PC-3 (cell line): ENCODE results near the gene SALL3. TPM values are rescaled to one million over a fixed set of nuclear protein-coding genes. Genes with fewer than 3 reads are reported as not detected.

Source experiments
- ATAC-seq: fragments of 200-7000 bp; cut with Tn5 transposase; 2 replicates; pipeline ENCODE4 v1.9.1; 2020; ENCODE audit warnings: mild to moderate bottlenecking, moderate library complexity
- BruUV-seq: library from RNA; stranded (reverse); fragments of 400-500 nt; replicated peaks from 2 replicates; lab custom pipeline; 2021; lab: Mats Ljungman, UMichigan
- CTCF ChIA-PET: fragments of 300-600 bp; sonication (Branson Sonifier 250); formaldehyde crosslinking; loops from one replicate; lab custom pipeline; 2022; ENCODE audit warnings: antibody characterized with exemption; lab: Charles Lee
- POLR2A ChIA-PET: fragments of 300-600 bp; sonication (Branson Sonifier 250); formaldehyde crosslinking; loops from one replicate; lab custom pipeline; 2022; ENCODE audit warnings: antibody characterized with exemption; ENCODE audit not compliant: unreplicated experiment; lab: Charles Lee
- DNase-seq: peaks from one replicate; pipeline ENCODE4 v3.0.0-alpha.2; 2015
- H2AFZ ChIP-seq: fragments of 300-600 bp; sonication (generic); 2 replicates; pipeline ENCODE4 v1.6.0; 2016; ENCODE audit warnings: antibody characterized with exemption, low read length
- H3F3A ChIP-seq: fragments of 300-600 bp; sonication (generic); one replicate; pipeline ENCODE4 v1.6.0; 2017; ENCODE audit warnings: antibody characterized with exemption, low read length, control low read depth, mild to moderate bottlenecking; ENCODE audit not compliant: unreplicated experiment
- H3K27ac ChIP-seq: fragments of 300-600 bp; sonication (generic); 2 replicates; pipeline ENCODE4 v1.5.1; 2016; ENCODE audit warnings: mild to moderate bottlenecking, low read length
- H3K27me3 ChIP-seq: fragments of 300-600 bp; sonication (generic); 2 replicates; pipeline ENCODE4 v1.6.1; 2016; ENCODE audit warnings: low read length, mixed read lengths
- H3K36me3 ChIP-seq: fragments of 300-600 bp; sonication (generic); 2 replicates; pipeline ENCODE4 v1.6.1; 2016; ENCODE audit warnings: low read depth, mixed run types, low read length, mixed read lengths
- H3K4me1 ChIP-seq: fragments of 300-600 bp; sonication (generic); 2 replicates; pipeline ENCODE4 v1.5.1; 2016; ENCODE audit warnings: low read length; ENCODE audit not compliant: insufficient read depth
- H3K4me2 ChIP-seq: fragments of 300-600 bp; sonication (generic); 2 replicates; pipeline ENCODE4 v1.6.0; 2016; ENCODE audit warnings: low read length
- H3K4me3 ChIP-seq: fragments of 300-600 bp; sonication (generic); 2 replicates; pipeline ENCODE4 v1.5.1; 2016; ENCODE audit warnings: mild to moderate bottlenecking, low read length, mixed read lengths
- H3K79me2 ChIP-seq: fragments of 300-600 bp; sonication (generic); 2 replicates; pipeline ENCODE4 v1.6.1; 2017; ENCODE audit warnings: low read length, mixed read lengths
- H3K9ac ChIP-seq: fragments of 300-600 bp; sonication (generic); 2 replicates; pipeline ENCODE4 v1.6.0; 2016; ENCODE audit warnings: mild to moderate bottlenecking, low read length
- H3K9me2 ChIP-seq: fragments of 300-600 bp; sonication (generic); replicated peaks from 2 replicates; pipeline ENCODE4 v1.6.1; 2016; ENCODE audit warnings: mixed run types, low read length, mixed read lengths
- H3K9me3 ChIP-seq: fragments of 300-600 bp; sonication (generic); 2 replicates; pipeline ENCODE4 v1.6.1; 2016; ENCODE audit warnings: low read length, mixed read lengths
- H4K20me1 ChIP-seq: fragments of 300-600 bp; sonication (generic); 2 replicates; pipeline ENCODE4 v1.6.1; 2016; ENCODE audit warnings: low read length, mixed read lengths
- EZH2 ChIP-seq: fragments of 300-600 bp; sonication (generic); IDR thresholded peaks from one replicate; pipeline ENCODE4 v1.6.1; 2017; ENCODE audit warnings: antibody characterized with exemption, mild to moderate bottlenecking, low read length; ENCODE audit not compliant: unreplicated experiment
- EZH2phosphoT487 ChIP-seq: fragments of 300-600 bp; sonication (generic); IDR thresholded peaks from 2 replicates; pipeline ENCODE4 v1.6.1; 2018; ENCODE audit warnings: mild to moderate bottlenecking, antibody characterized with exemption, low read length, borderline replicate concordance
- intact Hi-C: fragments of 100-400 bp; cut with micrococcal nuclease; formaldehyde crosslinking; loops from 2 replicates; pipeline ENCODE4 v1.9.0; 2023
- total RNA-seq: library from RNA; depleted of rRNA; stranded (reverse); fragments of >200 nt; gene quantifications from 2 replicates; pipeline ENCODE4 v1.2.3, GENCODE V29; 2014
- TF ChIP-seq, protein P1 (sequence below): fragments of 300-600 bp; sonication (generic); conservative IDR thresholded peaks from 2 replicates; pipeline ENCODE4 v1.5.1; 2017; ENCODE audit warnings: antibody characterized with exemption, low read depth, mild to moderate bottlenecking, low read length

Gene SALL3
- total RNA-seq, 1 experiment from 2014 or later, result not detected

DNA sequence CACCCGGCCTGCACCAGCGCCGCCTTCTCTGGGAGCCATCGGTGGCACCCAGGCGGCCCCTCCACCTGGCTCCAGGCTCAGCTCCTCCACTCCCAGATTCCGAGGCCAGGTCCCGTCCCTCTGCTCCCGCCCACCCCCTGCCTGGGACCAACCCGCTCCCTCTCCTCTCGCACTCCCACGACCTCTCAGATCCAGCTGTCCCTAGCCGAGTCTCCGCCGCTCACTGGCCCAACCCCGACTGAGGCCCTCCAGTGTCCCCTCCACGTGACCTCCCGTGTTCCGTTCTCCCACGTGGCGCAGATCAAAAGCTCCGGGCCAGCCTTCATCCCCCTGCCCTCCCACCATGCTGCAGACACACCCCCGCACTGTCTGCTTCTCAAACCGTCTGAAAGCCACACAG, 14.4 kb upstream of the SALL3 start:
- ChIA-PET POLR2A (no interaction called here), CTCF (no interaction called here)
- intact Hi-C loops, result no loop called here
- H3K9me2 ChIP-seq, result no peaks in the 10 kb centered on the region
- H3K79me2 ChIP-seq, result no peaks in the 10 kb centered on the region
- ATAC-seq, result no peak
- H4K20me1 ChIP-seq, result no peaks in the 10 kb centered on the region
- no peaks in the 10 kb centered on the region for H3K9me3 ChIP-seq
- H3K36me3 ChIP-seq, result no peaks in the 10 kb centered on the region
- H3K4me3 ChIP-seq, result no peak overlapping the region
- BruUV-seq, result no TSS peak
- H3K9ac ChIP-seq, result no peak overlapping the region
- H2AFZ ChIP-seq, result no peak overlapping the region
- H3F3A ChIP-seq, result no peaks in the 10 kb centered on the region
- H3K27ac ChIP-seq, result no peak overlapping the region
- H3K4me1 ChIP-seq, result no peaks in the 10 kb centered on the region
- peaks cover 30% of the 10 kb centered on the region for H3K27me3 ChIP-seq
- TF ChIP-seq, protein P1, sequence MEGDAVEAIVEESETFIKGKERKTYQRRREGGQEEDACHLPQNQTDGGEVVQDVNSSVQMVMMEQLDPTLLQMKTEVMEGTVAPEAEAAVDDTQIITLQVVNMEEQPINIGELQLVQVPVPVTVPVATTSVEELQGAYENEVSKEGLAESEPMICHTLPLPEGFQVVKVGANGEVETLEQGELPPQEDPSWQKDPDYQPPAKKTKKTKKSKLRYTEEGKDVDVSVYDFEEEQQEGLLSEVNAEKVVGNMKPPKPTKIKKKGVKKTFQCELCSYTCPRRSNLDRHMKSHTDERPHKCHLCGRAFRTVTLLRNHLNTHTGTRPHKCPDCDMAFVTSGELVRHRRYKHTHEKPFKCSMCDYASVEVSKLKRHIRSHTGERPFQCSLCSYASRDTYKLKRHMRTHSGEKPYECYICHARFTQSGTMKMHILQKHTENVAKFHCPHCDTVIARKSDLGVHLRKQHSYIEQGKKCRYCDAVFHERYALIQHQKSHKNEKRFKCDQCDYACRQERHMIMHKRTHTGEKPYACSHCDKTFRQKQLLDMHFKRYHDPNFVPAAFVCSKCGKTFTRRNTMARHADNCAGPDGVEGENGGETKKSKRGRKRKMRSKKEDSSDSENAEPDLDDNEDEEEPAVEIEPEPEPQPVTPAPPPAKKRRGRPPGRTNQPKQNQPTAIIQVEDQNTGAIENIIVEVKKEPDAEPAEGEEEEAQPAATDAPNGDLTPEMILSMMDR, result no peak
- TF ChIP-seq EZH2 (no peak), EZH2phosphoT487 (no peak)
- H3K4me2 ChIP-seq, result no peak overlapping the region
- no peak for DNase-seq

DNA sequence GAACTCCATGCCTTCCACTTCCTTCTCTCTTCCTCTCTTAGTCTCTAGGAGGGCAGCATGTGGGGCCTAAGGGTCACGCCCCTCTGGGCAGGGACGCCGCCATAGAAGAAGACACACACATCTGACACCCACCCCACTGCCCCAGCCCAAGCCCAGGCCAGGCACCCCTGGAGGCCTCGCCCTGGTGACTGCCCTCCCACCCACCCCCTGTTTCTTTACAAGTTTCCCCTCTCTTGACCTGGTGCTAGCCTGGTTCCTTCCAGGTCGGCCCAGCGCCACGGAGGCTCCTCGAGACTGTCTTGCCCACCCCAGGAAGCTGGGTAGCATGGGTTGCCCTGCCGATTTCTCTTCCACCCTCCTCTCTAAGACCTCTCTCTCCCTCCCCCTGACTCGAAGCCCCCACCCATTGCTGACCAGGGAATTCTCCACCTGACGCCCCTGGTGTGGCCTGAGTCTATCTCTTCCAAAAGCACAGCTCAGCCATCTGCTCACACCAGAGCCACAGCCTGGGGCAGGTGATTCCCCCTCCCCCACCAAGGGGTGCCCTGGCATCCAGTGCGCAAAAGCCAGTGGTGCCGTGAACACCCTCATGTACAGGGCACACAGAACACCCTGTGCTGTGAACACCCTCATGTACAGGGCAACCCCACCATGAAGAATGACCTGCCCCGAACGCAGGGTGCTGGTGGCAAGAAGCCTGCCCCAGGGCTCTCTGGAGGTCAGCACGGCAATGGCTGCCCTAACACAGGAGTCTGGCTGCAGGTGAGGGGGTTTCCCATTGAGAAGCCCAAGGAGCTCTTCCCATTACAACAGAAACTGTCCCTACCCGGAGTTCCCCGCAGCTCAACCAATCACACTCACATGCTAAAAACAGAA, 13.5 kb upstream of the SALL3 start:
- Histone ChIP-seq H3K4me2 (no peak overlapping the region), H3K4me1 (no peaks in the 10 kb centered on the region), H3K36me3 (no peaks in the 10 kb centered on the region), H3F3A (no peaks in the 10 kb centered on the region), H3K79me2 (no peaks in the 10 kb centered on the region), H4K20me1 (no peaks in the 10 kb centered on the region), H3K9ac (no peak overlapping the region), H2AFZ (no peak overlapping the region), H3K27ac (no peak overlapping the region), H3K4me3 (no peak overlapping the region), H3K9me2 (no peaks in the 10 kb centered on the region), H3K27me3 (peaks cover 30% of the 10 kb centered on the region), H3K9me3 (no peaks in the 10 kb centered on the region)
- no peak for DNase-seq
- no TSS peak for BruUV-seq
- CTCF ChIA-PET, result no interaction called here
- intact Hi-C loops, result no loop called here
- POLR2A ChIA-PET, result no interaction called here
- TF ChIP-seq, protein P1, result no peak
- TF ChIP-seq EZH2phosphoT487 (no peak), EZH2 (no peak)
- ATAC-seq, result no peak

DNA sequence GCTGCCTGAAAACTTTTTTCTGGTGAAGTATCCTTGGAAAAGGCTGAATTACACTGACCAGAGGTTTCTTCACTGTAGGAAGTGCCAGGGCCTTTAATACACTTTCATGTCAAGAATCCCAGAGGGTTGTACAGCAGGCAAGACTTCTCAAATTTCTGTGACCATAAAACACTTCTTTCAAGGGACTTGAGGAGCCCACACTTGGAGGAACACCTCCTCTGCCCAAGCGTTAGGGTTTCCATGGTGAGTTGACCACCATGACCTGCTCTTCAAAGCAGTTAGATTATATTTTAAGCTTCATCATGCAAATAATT, 12.9 kb upstream of the SALL3 start:
- POLR2A ChIA-PET, result no interaction called here
- Histone ChIP-seq H3K27ac (no peak overlapping the region), H3K79me2 (no peaks in the 10 kb centered on the region), H3K27me3 (peaks cover 33% of the 10 kb centered on the region), H3F3A (no peaks in the 10 kb centered on the region), H3K9me3 (no peaks in the 10 kb centered on the region), H3K4me3 (no peak overlapping the region), H3K36me3 (no peaks in the 10 kb centered on the region), H3K9me2 (no peaks in the 10 kb centered on the region), H3K4me1 (no peaks in the 10 kb centered on the region), H3K9ac (no peak overlapping the region), H3K4me2 (no peak overlapping the region), H4K20me1 (no peaks in the 10 kb centered on the region), H2AFZ (no peak overlapping the region)
- no TSS peak for BruUV-seq
- DNase-seq, result no peak
- CTCF ChIA-PET, result no interaction called here
- ATAC-seq, result no peak
- intact Hi-C loops, result no loop called here
- TF ChIP-seq EZH2, result no peak
- TF ChIP-seq EZH2phosphoT487, result no peak
- TF ChIP-seq, protein P1, result no peak
